Rectal smooth muscle tissue (tissue), 1 donor: ENCODE measurements around the gene AIF1L.

ENCODE experiments used
- H3K27ac ChIP-seq: one replicate; pipeline ENCODE4 v1.7.0; 2013; ENCODE audit warnings: low read depth, low read length, inconsistent platforms
- H3K27me3 ChIP-seq: one replicate; pipeline ENCODE4 v1.7.0; 2013; ENCODE audit warnings: low read length; ENCODE audit not compliant: control insufficient read depth, insufficient read depth
- H3K36me3 ChIP-seq: one replicate; pipeline ENCODE4 v1.7.0; 2013; ENCODE audit warnings: low read length; ENCODE audit not compliant: control insufficient read depth, insufficient read depth
- H3K4me1 ChIP-seq: one replicate; pipeline ENCODE4 v1.7.0; 2013; ENCODE audit warnings: low read length; ENCODE audit not compliant: control insufficient read depth, insufficient read depth
- H3K4me3 ChIP-seq: one replicate; pipeline ENCODE4 v1.7.0; 2013; ENCODE audit warnings: low read length
- H3K9ac ChIP-seq: one replicate; pipeline ENCODE4 v1.7.0; 2013; ENCODE audit warnings: low read length

Gene AIF1L

DNA sequence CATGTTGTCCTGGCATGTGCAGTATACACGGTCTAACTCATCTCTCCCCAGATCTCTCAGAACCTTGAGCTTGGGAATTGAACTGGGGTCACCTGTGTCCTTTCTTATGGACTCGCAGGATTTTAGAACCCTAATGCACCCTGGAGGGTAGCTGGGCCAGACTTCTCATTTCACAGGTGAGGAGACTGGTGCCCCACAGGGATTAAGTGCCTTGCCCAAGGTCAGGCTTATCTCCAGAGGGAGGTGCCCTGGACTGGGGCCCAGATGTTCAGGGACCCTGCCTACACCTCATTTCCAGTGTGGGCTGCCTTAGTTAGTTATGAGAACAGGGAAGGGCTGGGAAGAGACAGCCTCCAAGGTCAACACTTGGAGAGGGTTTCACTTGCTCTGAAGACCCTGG is 25.0 kb downstream of the AIF1L start:
- H3K4me1 ChIP-seq, result peaks cover 3% of the 10 kb centered on the region
- no peak overlapping the region for H3K9ac ChIP-seq
- H3K36me3 ChIP-seq, result no peaks in the 10 kb centered on the region
- no peak overlapping the region for H3K27ac ChIP-seq
- no peaks in the 10 kb centered on the region for H3K27me3 ChIP-seq
- no peak overlapping the region for H3K4me3 ChIP-seq

DNA sequence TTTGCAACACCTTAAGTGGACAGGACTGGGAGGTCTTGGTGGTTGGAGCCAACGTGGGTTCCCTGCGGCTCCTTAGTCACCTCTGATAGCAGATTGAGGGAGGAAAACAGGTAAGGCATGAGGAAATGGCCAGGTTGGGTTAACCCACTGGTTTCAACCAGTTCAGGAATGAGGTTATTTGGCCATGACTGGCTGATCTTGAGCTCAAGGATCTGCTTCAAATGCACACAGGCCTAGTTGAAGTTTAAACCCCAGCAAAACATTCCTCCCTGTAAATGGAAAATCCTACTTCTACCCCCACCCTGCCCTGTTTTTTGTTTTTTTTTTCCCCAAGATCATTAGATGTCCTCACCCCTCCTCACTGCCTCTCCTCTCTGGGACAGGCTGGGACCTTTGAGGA is 25.8 kb downstream of the AIF1L start:
- H3K27ac ChIP-seq, result no peak overlapping the region
- no peak overlapping the region for H3K4me3 ChIP-seq
- peaks cover 3% of the 10 kb centered on the region for H3K4me1 ChIP-seq
- H3K9ac ChIP-seq, result no peak overlapping the region
- no peaks in the 10 kb centered on the region for H3K27me3 ChIP-seq
- no peaks in the 10 kb centered on the region for H3K36me3 ChIP-seq

- Histone ChIP-seq H3K27me3 (no peaks in the 10 kb centered on the region), H3K4me3 (peak overlapping the region; percentile 62), H3K9ac (peak overlapping the region; percentile 25), H3K36me3 (peaks cover 3% of the 10 kb centered on the region), H3K27ac (peak overlapping the region; percentile 76), H3K4me1 (peaks cover 3% of the 10 kb centered on the region)
Observed at GRCh38 chr9:131125038-131125287, 28.6 kb downstream of the AIF1L start.

DNA sequence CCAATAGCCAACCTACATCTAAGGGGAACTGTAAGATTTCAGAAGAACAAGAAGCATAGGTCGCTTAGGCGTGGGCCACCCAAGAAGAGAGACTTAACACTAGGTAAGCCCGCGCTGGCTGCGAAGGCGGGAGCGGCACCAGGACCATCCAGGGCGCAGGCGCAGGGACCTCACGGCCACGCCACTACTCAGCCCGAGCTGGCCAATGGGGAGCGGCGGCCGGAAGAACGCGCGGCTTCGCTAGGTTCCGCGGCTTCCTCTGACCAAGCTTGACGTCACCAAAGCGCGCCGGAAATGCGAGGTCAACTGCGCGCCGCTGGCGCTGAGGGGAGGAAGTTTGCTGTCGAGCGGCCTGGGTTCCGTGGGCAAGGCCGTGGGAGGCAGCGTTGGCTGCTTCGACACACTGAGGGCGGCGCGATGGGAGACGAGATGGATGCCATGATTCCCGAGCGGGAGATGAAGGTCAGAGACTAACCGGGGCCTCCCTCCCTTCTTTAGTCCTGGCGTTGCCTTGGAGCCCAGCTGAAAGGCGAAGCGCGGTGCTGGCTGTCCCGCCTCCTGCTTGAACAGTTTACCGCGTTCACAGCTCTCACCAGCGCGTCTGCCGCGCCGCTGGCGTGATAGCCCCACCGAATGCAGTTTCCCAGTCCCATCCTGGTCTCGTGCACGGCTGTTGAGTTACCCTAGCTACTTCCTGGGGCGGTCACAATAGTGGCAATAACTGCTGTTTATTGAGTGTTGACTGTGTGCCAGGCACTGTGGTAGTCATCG is 29.1 kb downstream of the AIF1L start, which contains the start of gene NUP214:
Gene NUP214 (plus strand): TSS at position 299 of the 771 bp plus-strand sequence. CDS start 119 bp downstream, at position 418.
- Histone ChIP-seq H3K4me1 (peaks cover 3% of the 10 kb centered on the region), H3K27me3 (no peaks in the 10 kb centered on the region), H3K36me3 (peaks cover 3% of the 10 kb centered on the region), H3K9ac (peak within 1 kb of the TSS; percentile 92), H3K27ac (peak within 1 kb of the TSS; percentile 80), H3K4me3 (peak within 1 kb of the TSS; percentile 97)

DNA sequence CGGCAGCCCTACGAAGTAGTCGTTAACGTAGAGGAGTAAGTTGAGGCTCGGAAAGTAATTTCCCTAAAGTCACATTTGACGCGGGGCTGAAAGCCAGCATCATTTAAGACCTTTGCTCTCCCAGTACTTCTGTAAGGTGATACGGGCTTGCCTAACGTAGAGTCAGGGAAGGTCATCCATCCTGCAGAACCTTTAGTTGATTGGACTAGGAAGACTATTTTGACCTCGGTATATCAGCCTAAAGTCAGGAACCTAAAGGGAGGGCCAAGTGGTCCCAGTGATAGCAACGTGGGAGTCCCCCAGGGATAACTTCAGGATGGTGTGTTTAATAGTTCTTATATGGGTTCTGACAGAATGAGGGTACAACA is 29.7 kb downstream of the AIF1L start:
- H3K27me3 ChIP-seq, result no peaks in the 10 kb centered on the region
- H3K4me1 ChIP-seq, result peaks cover 3% of the 10 kb centered on the region
- peaks cover 3% of the 10 kb centered on the region for H3K36me3 ChIP-seq
- peak overlapping the region; percentile 97 for H3K4me3 ChIP-seq
- peak overlapping the region; percentile 80 for H3K27ac ChIP-seq
- peak overlapping the region; percentile 92 for H3K9ac ChIP-seq

DNA sequence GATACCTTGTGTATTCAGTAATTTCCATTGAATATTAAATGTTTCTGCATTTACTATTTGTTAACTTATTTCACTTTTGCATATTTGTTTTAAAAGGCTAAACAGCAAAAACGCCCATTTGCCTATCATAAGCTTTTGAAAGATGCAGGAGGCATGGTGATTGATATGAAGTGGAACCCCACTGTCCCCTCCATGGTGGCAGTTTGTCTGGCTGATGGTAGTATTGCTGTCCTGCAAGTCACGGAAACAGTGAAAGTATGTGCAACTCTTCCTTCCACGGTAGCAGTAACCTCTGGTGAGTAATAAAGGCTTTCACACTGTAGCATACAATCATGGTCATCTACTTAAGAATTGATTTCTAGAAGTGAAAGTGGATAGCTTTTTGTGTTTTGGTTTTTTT is 32.9 kb downstream of the AIF1L start:
- Histone ChIP-seq H3K9ac (no peak overlapping the region), H3K4me3 (no peak overlapping the region), H3K4me1 (peaks cover 3% of the 10 kb centered on the region), H3K36me3 (peaks cover 18% of the 10 kb centered on the region), H3K27ac (no peak overlapping the region), H3K27me3 (no peaks in the 10 kb centered on the region)

GRCh38 chr9:131138676-131139075 is 42.3 kb downstream of the AIF1L start:
- H3K4me3 ChIP-seq, result no peak overlapping the region
- no peak overlapping the region for H3K9ac ChIP-seq

GRCh38 chr9:131140112-131140511 is 43.8 kb downstream of the AIF1L start:
- H3K27ac ChIP-seq, result no peak overlapping the region
- peaks cover 54% of the 10 kb centered on the region for H3K36me3 ChIP-seq
- no peaks in the 10 kb centered on the region for H3K4me1 ChIP-seq
- no peak overlapping the region for H3K9ac ChIP-seq
- H3K27me3 ChIP-seq, result no peaks in the 10 kb centered on the region
- no peak overlapping the region for H3K4me3 ChIP-seq

More at GRCh38 chr9:131138676-131139075, 42.3 kb downstream of the AIF1L start:
- Histone ChIP-seq H3K4me1 (no peaks in the 10 kb centered on the region), H3K27ac (no peak overlapping the region), H3K27me3 (no peaks in the 10 kb centered on the region), H3K36me3 (peaks cover 55% of the 10 kb centered on the region)

DNA sequence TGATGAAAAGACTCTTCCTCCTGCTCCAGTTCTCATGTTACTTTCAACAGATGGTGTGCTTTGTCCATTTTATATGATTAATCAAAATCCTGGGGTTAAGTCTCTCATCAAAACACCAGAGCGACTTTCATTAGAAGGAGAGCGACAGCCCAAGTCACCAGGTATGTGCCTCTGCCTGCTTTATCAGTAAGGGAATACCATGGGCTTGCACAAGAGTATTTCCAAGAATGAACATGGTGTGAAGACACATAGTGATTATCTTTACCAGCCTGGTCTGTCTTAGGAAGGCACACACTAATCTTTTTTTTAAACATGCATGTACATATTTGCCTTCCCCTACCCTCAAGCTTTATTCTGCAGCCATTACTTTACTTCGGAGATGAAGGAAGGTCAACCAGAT is 44.2 kb downstream of the AIF1L start:
- no peaks in the 10 kb centered on the region for H3K27me3 ChIP-seq
- no peak overlapping the region for H3K27ac ChIP-seq
- no peak overlapping the region for H3K4me3 ChIP-seq
- no peak overlapping the region for H3K9ac ChIP-seq
- no peaks in the 10 kb centered on the region for H3K4me1 ChIP-seq
- peaks cover 53% of the 10 kb centered on the region for H3K36me3 ChIP-seq

DNA sequence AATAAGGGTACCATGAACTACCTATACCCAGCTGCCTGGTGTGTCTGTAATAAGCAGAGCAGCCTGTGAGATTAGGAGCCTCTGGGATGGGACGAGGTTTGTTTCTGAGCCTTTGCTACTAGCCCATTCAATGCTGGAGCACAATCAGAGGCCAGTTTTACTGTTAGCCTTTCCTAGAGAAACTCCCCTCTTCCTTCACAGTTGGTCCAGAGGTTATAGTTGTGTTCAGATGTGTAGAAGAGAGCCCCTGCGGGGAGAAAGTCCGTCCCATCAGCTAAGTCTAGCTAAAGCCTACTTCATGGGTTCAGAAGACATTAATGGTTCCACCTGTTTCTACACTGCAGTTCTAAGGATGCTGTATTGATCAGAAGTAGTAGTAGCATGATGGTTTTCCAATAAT is 45.8 kb downstream of the AIF1L start:
- H3K9ac ChIP-seq, result no peak overlapping the region
- H3K36me3 ChIP-seq, result peaks cover 49% of the 10 kb centered on the region
- H3K4me3 ChIP-seq, result no peak overlapping the region
- no peaks in the 10 kb centered on the region for H3K4me1 ChIP-seq
- no peak overlapping the region for H3K27ac ChIP-seq
- no peaks in the 10 kb centered on the region for H3K27me3 ChIP-seq

GRCh38 chr9:131144201-131144600 is 47.9 kb downstream of the AIF1L start:
- no peak overlapping the region for H3K4me3 ChIP-seq
- H3K36me3 ChIP-seq, result peaks cover 55% of the 10 kb centered on the region
- no peaks in the 10 kb centered on the region for H3K4me1 ChIP-seq
- H3K27me3 ChIP-seq, result no peaks in the 10 kb centered on the region
- H3K9ac ChIP-seq, result no peak overlapping the region
- no peak overlapping the region for H3K27ac ChIP-seq

DNA sequence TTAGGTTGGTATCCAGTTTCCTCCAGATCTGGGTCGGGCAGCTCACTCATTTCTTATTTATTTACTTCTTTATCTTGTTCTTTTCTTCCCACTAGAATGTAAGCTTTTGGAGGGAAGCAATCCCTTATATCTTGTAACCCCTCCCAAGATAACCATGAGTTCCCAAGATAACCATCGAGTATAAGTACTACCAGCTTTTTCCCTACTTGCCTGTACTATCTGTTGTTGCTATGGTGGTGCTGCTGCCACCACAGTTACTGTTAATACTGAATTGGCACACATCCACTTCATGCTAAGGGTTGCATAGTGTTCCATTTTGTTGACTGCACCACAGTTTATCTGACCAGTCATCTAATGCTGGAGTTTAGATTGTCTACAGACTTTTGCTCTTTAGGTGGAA is 48.9 kb downstream of the AIF1L start:
- Histone ChIP-seq H3K36me3 (peaks cover 53% of the 10 kb centered on the region), H3K4me3 (no peak overlapping the region), H3K9ac (no peak overlapping the region), H3K27ac (no peak overlapping the region), H3K4me1 (no peaks in the 10 kb centered on the region), H3K27me3 (no peaks in the 10 kb centered on the region)

DNA sequence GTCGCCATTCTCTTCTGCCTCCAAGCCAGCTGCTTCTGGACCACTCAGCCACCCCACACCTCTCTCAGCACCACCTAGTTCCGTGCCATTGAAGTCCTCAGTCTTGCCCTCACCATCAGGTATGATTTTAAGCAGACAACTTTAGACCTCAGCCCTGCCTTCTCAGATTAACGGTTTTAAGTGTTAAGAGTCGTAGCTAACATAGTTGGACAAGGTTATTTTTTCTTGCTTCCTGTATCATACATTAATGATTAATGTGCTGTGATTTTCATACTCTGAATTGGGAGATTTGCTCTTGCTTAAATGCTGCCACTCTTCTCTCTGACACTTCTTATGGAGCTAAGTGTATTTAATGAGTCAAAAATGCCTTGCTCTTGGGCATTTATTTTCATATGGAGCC is 49.9 kb downstream of the AIF1L start:
- no peaks in the 10 kb centered on the region for H3K27me3 ChIP-seq
- H3K4me1 ChIP-seq, result no peaks in the 10 kb centered on the region
- no peak overlapping the region for H3K27ac ChIP-seq
- H3K36me3 ChIP-seq, result peaks cover 54% of the 10 kb centered on the region
- no peak overlapping the region for H3K9ac ChIP-seq
- H3K4me3 ChIP-seq, result no peak overlapping the region
